NK-92 (cell line): ENCODE measurements around the gene FOXP1.

ENCODE experiments used
- DNase-seq: peaks from one replicate; lab custom pipeline; 2025; ENCODE audit not compliant: unreplicated experiment; lab: John Stamatoyannopoulos, UW

The FOXP1 gene

DNA sequence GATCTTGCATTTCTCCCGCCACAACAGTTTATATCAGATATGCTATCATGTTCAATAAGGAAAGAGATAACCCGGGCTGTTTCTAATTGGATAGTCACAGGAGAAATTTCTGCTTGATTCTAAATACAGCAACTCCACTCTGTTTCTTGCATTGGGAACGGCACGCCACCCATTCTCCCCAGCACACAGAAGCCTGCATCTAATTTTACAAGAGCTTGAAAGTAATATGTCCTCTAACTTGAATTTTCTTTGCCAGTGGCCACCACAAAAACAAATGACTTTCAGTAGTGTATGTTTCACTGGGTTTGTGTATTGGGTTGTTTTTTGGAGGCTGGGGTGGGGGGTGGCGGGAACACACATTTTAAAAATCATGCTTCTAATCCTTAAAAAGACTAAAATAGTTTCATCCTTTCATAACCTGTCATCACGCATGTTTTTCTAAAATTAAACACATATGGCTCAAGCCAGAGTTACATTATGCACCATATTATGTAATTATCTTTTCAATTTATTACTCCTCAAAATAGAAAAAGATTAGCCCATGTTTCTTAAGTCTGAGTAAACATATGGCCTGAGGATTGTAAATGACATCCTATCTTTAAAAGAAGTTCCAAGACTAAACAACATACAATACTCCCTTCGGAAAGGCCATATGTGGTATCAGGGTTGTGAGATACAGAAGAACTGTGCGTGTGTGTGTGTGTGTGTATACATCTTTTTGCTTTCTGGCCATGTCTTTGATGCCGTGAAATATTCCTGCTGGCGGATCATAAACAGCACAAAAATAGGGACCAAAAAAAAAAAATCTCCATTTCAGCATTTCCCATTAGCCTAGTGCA, 176.3 kb downstream of the FOXP1 start:
- DNase-seq = no peak

DNA sequence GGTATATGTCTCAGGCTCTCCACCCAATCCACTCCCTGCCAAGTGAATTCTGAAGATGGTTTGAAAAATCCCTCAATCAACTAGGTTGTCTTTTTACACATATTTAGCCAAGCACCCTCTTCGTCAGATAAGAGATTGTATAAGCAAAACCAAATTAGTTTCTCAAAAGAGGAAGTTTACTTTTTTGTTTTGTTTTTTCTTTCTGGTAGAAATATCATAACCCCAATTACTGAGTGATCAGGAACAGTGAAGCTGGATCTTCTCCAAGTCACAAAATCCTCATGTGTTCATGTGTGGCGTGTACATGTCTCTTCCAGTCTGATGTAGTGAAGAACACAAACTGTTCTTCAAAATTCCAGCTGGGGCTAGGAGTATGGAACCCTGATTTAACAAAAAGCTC, 180.6 kb downstream of the FOXP1 start:
- DNase-seq = no peak

DNA sequence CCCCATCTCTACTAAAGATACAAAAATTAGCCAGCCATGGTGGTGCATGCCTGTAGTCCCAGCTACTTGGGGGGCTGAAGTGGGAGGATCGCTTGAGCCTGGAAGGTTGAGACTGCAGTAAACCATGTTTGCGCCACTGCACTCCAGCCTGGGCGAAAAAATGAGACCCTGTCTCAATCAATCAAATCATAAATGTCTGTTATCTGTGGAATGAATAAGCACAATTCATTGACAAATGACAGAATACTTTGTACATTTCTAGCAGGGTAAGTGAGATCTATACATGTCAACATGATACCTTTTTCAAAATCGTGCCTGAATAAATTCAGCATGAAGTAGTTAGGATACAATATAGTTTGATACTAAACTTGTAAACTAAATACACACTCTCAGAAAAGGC, 181.2 kb downstream of the FOXP1 start:
- no peak for DNase-seq

DNA sequence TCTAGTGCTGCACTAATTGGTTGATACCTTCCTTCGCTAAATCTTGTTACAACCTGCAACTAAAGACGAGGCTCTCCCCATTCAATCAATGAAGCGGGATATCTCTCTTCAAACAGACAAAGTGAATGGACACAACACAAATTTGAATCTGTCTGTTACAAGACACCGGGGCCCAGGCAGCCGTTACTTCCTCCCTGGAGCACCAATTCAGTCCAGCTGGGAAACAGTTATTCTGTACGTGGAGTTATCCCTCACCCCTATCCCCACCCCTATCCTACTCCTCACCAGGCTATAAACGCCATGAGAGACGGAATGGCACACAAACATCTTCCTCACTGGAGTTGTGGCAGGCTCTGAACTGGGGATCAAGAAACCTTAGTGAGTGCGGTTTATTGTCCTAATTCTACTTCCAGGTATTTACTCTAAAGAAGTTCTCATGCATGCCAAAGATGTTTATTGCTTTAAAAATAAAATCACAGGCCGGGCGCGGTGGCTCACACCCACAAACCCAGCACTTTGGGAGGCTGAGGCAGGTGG, 181.8 kb downstream of the FOXP1 start:
- no peak for DNase-seq

DNA sequence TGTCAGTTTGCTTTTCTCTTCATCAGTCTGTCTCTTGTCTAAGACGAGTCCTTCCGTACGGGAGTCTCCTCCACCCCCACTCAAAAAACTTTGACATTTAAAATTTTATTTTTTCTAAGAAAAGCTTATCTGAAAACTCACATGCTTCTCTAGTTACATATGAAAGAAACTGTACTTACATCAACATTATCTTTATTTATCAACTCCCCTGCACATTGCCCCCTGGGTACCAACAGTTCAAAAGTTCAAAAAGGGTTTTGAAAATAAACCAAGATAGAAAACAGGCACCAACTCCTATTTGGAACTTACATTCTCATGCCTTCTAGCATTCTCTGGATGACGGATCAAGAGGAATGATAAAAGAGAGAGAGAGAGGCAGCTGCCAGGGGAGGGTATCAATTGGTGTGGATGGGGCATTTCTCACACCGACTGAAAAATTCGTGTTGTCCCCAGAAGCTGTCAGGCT, 182.5 kb downstream of the FOXP1 start:
- DNase-seq = no peak

DNA sequence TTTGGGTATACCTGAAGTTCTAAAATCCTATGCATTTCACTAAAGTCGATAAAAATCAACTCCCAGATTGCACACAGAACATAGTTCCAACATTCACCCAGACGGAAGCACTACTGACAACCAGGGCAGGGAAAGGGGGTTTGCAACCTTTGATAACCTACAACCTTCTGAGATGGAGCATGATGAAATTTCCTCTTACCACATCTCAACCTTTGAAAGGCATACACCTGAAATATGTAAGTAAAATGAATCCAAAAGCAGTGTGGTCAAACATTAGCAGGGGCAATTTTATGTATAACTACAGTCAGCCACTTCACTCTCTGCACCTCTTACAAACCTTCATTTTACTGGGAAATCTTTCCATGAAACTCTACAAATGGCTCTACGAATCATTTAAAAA, 184.1 kb downstream of the FOXP1 start:
- no peak for DNase-seq

DNA sequence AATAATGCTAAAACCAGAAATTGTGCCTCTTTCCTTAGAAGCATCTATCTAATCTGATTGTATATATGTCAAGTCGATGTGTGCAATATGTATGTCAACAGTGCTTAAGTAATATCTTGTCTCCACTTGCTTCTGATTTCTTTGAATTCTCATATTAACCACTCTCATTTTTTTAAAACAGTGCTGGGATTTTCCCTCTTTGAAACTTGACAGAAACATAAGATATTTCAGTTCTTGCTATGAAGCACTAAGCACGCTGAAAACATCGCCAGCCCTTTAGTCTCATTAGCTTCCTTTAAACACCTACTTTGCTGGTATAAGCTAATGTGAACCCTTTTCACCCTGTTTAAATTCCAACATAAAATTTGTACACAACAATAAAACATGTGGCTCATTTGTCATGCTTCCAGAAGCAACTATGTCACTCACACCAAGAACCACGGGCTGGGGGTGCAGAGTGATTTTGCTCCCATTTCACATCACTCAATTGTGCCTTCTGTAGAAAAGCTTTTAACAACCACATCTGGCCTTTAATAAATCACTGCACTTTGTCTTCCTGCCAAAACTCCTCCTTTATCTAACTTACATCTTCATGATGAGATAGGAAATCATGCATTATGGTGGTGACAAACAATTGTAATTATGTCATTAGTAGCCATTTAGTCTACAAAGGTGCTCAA, 185.2 kb downstream of the FOXP1 start:
- DNase-seq = no peak

DNA sequence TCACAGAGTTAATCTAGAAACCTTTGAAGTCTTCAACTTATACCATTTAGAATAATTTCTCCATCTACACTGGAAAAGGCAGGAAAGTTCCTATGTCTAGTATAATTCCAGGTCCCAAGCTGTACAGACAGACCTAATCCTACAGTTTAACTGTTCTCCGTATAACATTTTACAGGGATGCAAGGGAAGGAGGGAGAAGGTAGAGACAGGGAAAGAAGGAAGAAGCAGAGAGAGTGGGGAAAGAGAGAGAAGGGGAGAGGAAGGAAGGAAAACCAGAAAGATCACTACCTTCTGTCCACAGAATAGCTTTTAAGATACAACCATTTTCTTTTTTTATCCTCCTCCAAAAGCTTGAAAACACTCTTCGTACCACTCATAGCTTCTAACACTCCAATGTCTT, 185.8 kb downstream of the FOXP1 start:
- DNase-seq = no peak

DNA sequence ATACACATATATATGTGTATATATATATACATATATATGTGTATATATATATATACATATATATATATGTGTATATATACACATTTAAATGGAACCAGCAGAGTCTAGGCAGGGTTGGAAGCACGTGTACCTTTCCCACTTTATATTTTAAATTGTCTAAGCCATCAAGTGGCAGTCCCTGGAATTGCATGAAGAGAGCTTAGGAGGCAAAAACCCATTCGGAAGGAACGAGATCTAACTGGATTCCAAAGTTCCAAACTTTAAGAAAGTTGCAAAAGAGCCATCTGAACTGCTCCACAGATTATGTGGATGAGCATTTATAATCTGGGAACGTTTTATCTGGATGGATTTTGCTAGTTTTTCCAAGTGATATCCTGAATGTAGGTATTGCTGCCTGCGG, 186.5 kb downstream of the FOXP1 start:
- DNase-seq = no peak

DNA sequence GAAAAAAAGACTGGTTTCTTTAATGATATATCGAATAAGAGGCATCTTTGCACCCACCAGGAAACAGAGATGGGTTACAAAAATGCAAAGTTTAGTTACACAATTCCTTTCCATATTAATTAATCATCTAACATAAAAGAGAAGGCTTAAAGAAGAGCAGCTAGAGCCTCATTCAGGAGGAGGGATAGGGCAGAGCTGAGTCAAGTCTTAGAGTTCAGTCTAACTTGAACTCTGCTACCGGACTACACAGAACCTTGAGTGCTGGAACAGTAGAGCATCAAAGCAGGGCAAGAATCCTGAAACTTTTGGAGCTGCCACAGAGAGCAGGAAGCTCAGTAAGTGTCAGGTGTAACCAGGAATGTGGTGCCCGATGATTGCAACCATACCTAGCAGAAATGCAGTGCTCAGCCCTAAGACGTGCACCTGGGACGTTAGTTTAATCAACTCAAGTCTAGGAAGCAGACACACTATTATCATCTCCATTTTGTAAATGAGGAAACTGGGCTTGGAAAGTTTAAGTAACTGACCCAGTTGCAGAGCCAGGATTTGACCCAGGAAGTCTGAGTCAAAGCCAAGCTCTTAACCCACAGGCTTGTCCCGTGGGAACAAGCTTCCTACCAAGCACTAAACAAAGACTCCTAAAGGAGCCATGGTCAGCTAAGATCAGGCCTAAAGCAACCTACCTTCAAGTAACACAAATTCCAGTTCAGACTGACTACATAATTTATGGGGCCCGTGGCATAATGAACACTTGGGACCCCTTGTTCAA, 187.4 kb downstream of the FOXP1 start:
- DNase-seq = no peak

DNA sequence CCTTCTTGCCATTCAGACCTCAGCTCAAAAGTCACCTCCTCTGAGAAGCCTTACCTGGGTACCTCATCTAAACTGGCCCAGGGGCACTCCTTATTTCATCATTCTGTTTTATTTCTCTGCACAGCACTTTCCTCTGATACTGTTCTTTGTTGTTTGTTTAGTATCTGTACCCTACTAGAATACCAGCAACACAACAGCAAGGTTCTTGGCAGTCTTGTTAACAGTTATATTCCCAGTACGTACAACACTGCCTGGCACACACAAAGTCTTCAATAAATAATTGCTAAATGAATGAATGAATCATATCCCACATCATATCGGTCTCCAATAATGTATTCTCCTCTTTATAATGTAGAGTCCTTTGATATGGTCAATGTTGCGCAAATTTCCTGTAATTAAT, 188.1 kb downstream of the FOXP1 start:
- no peak for DNase-seq

DNA sequence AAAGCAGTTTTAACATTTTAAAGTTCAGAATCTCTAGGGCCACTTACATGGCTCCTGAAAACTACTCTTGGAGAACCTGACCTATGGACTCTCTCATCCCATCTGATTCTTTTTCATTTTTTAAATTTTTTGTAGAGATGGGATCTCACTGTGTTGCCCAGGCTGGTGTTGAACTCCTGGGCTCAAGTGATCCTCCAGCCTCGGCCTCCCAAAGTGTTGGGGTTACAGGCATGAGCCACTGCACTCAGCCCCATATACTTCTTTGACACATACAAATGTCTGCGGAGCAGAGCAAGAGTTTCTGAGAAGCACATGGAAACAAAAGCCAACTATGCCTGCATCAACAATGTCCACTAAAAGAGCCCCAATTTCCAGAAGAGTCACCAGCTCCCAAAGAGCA, 189.8 kb downstream of the FOXP1 start:
- DNase-seq = no peak

DNA sequence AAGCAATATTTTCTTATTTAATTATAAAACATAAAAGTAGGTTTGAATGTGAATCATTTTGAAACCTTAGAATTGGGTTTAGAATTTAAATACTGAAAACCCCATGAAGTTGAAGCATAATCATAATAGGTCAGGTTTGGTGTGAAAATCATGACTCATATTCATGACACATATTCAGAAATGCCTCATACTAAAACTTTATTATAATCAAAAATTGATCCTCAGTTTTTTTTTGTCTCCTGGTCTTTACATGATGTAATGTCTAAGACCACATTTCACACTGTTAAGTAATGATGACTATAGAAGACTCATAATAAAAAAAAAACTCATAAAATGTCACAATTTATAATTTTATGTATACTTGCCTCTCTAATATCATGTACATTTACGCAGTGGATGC, 190.4 kb downstream of the FOXP1 start:
- no peak for DNase-seq

DNA sequence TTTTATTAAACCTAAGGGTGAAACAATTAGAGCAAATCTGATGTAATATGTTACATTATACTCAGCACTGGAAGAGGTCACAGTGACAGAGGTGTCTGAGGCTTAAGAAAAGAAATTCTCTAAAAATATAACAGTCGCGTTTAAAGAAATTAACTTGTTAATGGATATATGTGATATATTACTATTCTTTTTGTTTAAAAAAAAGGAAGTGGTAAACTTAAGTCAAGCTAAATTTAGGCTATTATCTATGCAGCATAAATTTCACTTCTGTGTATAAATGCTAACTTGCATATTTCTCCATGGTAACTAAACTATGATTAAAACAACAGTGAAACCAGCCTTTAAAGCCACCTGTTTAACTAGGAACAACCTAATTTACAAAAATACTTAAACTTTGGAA, 191.3 kb downstream of the FOXP1 start:
- DNase-seq = no peak

DNA sequence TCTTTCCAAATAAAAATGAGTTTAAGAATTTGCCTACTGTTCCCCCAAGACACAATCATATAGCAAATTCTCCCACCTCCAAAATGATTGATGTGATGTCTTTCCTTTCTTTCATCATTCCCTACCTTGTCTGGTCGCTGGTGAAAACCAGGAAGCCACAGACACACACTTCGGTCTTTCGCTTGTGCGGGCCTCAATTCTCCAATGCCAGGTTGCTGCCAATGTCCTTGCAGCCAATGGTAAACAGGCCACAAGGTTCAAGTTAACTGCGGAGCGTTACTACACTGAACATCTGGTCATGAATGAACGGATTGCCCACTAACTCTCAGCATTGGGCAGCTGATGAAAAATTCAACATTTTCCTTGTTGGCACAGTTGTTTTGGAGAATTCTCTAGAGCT, 192.2 kb downstream of the FOXP1 start:
- DNase-seq = no peak

DNA sequence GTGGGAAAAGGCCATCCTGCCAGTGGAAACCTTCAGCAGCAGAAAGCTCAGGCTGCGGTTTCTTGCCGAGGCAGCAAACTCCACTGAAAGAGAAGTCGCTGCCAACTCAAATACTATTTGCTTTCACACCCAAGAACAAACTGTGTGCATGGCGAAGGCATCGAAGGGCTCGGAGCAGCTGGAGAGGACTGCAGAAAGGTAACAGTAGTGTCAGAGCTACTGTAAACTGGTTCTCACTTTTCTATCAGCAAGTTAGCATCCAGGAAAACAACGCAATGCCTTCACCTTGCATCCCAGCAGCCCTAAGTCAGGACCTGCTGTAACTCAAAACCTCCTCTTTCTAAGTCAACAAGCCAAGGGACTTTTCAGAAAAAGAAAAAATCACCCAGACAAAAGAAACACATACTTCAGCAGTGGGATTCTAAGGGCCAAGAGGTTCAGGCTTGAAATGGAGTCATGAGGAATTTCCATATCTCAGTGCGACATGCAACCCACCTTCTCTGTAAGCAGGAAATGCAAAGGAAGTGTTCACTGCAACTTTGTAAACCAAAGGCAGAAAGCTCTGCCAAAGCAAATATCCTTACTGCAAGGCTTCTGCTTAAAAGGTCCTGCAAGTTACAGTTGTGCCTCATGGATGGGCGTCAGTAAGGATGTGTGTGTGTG, 193.5 kb downstream of the FOXP1 start:
- DNase-seq = no peak

DNA sequence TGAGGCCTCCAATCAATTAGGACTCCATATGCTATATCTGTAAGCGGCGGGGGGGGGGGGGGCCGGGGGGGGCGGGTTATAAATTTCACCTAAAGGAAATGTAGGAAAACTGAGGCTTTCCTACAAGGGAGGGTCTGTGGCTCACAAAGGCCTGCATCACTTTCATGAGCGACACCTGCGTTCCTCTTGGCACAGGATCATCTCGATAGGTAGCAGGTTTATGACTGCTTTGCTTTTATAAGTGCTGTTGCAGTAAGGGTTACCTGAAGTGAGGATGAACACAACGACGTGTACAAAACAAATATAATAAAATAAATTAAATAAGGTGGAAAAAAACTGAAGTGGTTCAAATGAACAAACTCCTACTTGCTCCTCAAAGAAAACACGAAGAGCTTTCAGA, 194.3 kb downstream of the FOXP1 start:
- DNase-seq = no peak

DNA sequence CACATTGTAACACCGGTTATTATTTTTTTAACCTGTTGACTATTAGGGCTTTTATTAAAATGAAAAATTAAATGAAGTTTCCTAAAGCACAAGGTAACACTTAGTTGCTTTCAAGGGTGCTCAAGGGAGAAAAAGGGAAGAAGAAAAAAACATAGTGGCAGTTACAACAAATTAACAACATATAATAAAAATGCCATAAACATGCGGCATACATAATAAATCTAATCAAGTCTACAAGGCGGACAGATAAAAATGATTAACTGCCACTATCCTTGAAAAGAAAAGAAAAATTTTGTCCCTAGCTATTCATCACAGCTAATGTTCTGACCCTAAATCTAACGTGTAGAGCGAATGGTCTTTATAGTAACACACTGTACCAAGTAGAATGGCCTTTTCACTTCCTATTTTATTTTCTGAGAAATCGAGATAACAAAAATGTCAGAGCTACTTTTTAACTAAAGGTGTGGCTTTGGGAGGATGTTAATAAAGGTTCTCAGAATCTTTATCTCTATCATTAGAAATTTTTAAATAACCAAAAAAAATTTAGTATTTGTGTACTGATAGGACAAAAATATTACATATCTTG, 194.9 kb downstream of the FOXP1 start:
- no peak for DNase-seq

DNA sequence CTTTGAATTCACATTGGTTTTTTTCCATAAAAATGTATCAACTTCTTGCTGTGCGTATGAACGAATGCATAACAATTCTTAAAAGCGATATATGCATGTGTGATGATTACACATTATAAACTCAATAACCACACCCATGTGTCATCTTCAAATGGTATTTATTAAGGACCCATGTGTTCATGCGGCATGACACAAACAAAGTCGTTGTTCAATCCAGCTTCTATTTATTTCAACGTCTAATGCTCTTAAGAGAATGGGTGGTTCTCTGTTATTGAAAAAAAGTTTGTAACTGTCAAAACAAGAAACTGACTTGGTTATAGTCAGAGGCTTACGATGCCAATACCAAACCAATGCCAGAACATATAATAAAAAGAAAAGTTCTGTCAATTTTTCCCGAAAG, 195.9 kb downstream of the FOXP1 start:
- no peak for DNase-seq

DNA sequence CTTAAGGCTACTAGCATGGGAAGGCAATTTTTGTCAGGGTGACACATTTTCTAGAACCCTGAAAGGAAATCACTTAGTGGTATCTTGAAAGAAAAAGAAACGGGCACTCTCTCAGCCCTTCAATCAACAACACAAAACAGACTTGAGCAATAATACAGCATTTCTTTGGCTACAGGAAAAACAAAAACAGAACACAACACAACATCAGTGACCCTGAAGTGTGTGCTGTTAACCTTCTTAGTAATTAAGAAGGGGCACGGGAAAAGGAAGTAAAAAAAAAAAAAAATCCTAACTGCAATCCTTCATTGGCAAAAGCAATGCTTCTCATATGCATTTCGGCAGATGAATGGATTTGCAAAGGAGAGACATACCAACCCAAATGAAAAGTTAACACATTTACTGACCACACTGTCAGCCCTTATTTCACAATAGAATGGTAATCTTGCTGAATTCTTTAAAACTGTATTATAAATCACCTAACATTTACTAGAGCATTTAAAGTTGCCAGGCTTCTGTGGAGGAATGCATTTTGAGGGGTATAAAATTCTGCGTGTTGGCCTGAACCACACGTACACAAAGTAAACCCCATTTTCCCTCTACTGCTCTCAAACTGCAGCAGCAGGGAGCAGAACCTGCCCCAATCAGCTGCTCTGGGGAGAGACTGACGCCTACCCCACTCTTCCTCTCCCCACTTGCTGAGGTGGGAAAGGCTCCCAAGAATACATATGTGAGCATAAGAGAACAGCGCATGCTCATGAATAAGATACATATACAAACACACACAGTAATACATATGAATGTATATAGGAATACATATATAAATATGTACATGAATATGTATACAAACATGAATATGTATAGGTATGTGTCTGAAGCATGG, 198.5 kb downstream of the FOXP1 start:
- no peak for DNase-seq
